WTC11 (cell line): ENCODE measurements around the gene MAP1B.

Experiments used
- ATF2 ChIP-seq: sonication (generic); formaldehyde crosslinking; IDR thresholded peaks from 2 replicates; pipeline ENCODE4 v1.8.1; 2022; ENCODE audit warnings: low read depth, missing genetic modification reagents, borderline replicate concordance
- CTCF ChIP-seq: fragments of 200-600 bp; IDR thresholded peaks from 2 replicates; pipeline ENCODE4 v1.8.0; 2022; ENCODE audit warnings: antibody characterized with exemption
- FOXK1 ChIP-seq: sonication (generic); formaldehyde crosslinking; IDR thresholded peaks from 2 replicates; pipeline ENCODE4 v1.8.0; 2022; ENCODE audit warnings: mild to moderate bottlenecking, moderate library complexity, missing genetic modification reagents
- NFYB ChIP-seq: sonication (generic); formaldehyde crosslinking; conservative IDR thresholded peaks from 2 replicates; pipeline ENCODE4 v1.8.0; 2022; ENCODE audit warnings: low read depth, missing genetic modification reagents
- NR2C2 ChIP-seq: sonication (generic); formaldehyde crosslinking; IDR thresholded peaks from 2 replicates; pipeline ENCODE4 v1.8.0; 2022; ENCODE audit warnings: mild to moderate bottlenecking, missing genetic modification reagents

GRCh38 chr5:72187388-72188075 is 80.3 kb downstream of the MAP1B start:
- TF ChIP-seq CTCF (no peak), NFYB (no peak), FOXK1 (CRISPR knock-in tag) (no peak), ATF2 (CRISPR knock-in tag) (no peak), NR2C2 (CRISPR knock-in tag) (no peak)
